Esophagus (tissue), 2 donors: ENCODE results near the gene SAMHD1. TPM values are rescaled to one million over a fixed set of nuclear protein-coding genes. Genes with fewer than 3 reads are reported as not detected.
"Not testable (repeated sequence)": the region's sequence is repeated elsewhere in the genome, so short reads cannot be mapped to it uniquely, and the experiment has no call there.

ENCODE experiments used
- H3K27ac ChIP-seq, 2 donors: one replicate each; pipeline ENCODE4 v1.5.1; 2013; ENCODE audit warnings: low read depth in 2 of 2, mild to moderate bottlenecking in 2 of 2, inconsistent platforms in 1 of 2, low read length in 1 of 2, moderate library complexity in 1 of 2
- H3K27me3 ChIP-seq, 2 donors: one replicate each; pipeline ENCODE4 v1.6.1; 2013; ENCODE audit warnings: low read length in 2 of 2, control low read depth in 1 of 2, mild to moderate bottlenecking in 1 of 2; ENCODE audit not compliant: insufficient read depth in 2 of 2, control insufficient read depth in 1 of 2
- H3K36me3 ChIP-seq, 2 donors: one replicate each; pipeline ENCODE4 v1.6.1; 2013; ENCODE audit warnings: low read length in 1 of 2; ENCODE audit not compliant: control insufficient read depth in 2 of 2, insufficient read depth in 2 of 2
- H3K4me1 ChIP-seq, 2 donors: one replicate each; pipeline ENCODE4 v1.6.1; 2013; ENCODE audit warnings: low read length in 1 of 2; ENCODE audit not compliant: control insufficient read depth in 2 of 2, insufficient read depth in 2 of 2
- H3K4me3 ChIP-seq, 2 donors: one replicate each; pipeline ENCODE4 v1.5.1; 2013; ENCODE audit warnings: low read length in 2 of 2, mild to moderate bottlenecking in 2 of 2, low read depth in 1 of 2, moderate library complexity in 1 of 2
- H3K9me3 ChIP-seq, 2 donors: one replicate each; pipeline ENCODE4 v1.6.1; 2013; ENCODE audit warnings: mild to moderate bottlenecking in 2 of 2, low read depth in 1 of 2, low read length in 1 of 2, moderate library complexity in 1 of 2; ENCODE audit not compliant: control insufficient read depth in 2 of 2, insufficient read depth in 1 of 2
- WGBS, 2 donors: extraction: QIAGEN DNeasy Blood & Tissue Kit; methylation state at CpG; one replicate each; pipeline ENCODE4 v1.1.7; 2013; 5-methylcytosine and 5-hydroxymethylcytosine counted together
- polyA plus RNA-seq, 2 donors: library from polyadenylated mRNA; stranded (reverse); fragments of 200-250 nt; gene quantifications; one replicate each; pipeline ENCODE4 v1.2.3, GENCODE V29; 2013
- donor health status: healthy with polysubstance abuse.
- donor health status: Bipolar disorder and iron deficiency.

Gene SAMHD1
- polyA plus RNA-seq, 2 donors = 25.2 to 29.2 TPM

DNA sequence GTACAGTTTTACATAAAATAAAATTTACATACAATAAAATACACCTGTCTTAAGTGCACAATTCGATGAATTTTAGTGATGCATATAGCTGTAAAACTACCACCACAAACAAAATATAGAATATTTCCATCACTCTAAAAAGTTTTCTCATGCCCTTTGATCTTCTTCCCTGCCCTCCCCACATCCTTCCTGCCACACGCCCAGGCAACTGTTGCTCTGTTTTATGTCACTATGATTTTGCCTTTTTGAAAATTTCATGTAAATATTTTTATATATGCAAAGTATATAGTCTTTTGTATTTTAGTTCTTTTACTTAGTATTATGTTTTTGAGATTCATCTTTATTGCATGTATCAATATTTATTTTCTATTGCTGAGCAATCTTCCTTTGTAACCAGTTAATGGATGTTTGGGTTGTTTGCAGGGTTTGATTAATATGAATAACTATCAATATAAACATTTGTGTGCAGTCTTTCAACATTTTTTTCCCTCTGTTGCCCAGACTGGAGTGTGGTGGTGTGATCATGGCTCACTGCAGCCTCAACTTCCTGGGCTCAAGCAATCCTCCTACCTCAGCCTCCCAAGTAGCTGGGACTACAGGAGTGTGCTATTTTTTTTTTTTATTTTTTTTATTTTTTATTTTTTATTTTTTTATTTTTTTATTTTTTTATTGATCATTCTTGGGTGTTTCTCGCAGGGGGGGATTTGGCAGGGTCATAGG is 23.8 kb upstream of the SAMHD1 start:
- Histone ChIP-seq H3K9me3 (no peaks in the 10 kb centered on the region), H3K36me3 (no peaks in the 10 kb centered on the region), H3K4me1 (no peaks in the 10 kb centered on the region), H3K4me3 (no peak overlapping the region), H3K27me3 (no peaks in the 10 kb centered on the region), H3K27ac (no peak overlapping the region)
- 54 to 58% methylated on average over 3 of the region's 3 CpGs for WGBS, 2 donors

DNA sequence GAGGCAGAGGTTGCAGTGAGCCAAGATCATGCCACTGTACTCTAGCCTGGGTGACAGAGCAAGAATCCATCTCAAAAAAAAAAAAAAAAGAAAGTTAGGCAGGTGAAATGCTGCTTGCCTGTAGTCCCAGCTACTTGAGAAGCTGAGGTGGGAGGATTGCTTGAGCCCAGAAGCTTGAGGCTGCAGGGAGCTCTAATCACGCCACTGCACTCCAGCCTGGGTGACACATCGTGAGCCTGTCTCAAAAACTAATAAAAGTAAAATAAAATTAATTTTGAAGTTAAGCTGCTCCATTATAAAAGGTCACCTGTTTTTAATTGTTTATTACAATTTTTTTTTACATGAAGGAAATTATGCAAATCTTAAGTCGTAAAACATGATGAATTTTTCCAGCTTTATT is 23.2 kb upstream of the SAMHD1 start:
- Histone ChIP-seq H3K27me3 (no peaks in the 10 kb centered on the region), H3K4me3 (no peak overlapping the region), H3K27ac (no peak overlapping the region), H3K36me3 (no peaks in the 10 kb centered on the region), H3K9me3 (no peaks in the 10 kb centered on the region), H3K4me1 (no peaks in the 10 kb centered on the region)
- WGBS, 2 donors = 71 to 84% methylated on average over 3 of the region's 3 CpGs

DNA sequence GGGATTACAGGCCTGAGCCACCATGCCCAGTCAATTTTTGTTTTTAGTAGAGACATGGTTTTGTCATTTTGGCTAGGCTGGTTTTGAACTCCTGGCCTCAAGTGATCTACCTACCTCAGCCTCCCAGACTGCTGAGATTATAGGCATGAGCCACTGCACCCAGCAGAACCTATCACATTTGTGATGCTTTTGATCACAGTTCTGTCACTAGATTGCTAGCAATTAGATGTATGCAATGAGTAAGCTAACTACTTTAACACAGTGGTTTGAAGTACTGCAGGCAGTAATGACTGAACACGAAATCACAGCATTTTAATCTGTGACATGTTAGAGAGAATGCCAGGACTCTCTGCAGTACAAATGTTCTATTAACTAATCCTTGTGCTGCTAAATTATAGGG is 19.6 kb upstream of the SAMHD1 start:
- H3K36me3 ChIP-seq = no peaks in the 10 kb centered on the region
- no peaks in the 10 kb centered on the region for H3K4me1 ChIP-seq
- H3K27me3 ChIP-seq = no peaks in the 10 kb centered on the region
- no peaks in the 10 kb centered on the region for H3K9me3 ChIP-seq
- H3K27ac ChIP-seq = no peak overlapping the region
- 77% methylated on average over 1 of the region's 1 CpG for WGBS, 2 donors
- no peak overlapping the region for H3K4me3 ChIP-seq

DNA sequence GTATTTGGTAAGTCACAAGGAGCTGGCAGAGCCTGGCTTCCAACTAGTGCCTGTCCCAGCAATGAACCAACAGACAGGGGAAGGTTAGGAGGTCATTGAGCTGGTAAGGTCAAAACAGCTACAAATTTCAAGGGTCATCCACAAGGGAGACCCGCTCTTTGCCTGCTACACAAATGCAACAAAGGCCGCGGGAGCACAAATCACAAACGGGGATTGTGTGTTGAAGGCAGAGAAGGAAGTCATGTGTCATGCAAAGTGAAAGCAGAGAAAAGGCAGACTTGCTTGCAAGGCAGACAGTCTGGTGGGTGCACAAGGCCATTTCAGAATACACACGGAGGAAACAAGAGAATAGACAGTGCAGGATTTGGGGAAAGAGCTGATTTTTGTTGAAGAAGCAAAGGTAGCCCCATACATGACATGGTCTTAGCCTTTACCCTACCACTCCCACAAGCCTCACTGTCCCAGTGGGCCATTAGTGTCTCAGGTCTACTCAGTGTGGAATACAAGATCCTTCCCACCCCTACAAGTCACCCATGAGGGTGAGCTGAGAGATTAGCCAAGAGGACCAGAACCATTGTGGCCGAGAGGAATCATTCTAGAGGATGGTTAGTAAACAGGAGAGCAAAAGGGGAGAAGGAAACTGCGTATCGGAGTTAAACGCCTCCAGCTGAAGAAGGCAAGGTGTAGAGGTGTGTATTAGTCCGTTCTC is 18.1 kb upstream of the SAMHD1 start:
- Histone ChIP-seq H3K27me3 (no peaks in the 10 kb centered on the region), H3K4me1 (no peaks in the 10 kb centered on the region), H3K27ac (no peak overlapping the region), H3K9me3 (no peaks in the 10 kb centered on the region), H3K4me3 (no peak overlapping the region), H3K36me3 (no peaks in the 10 kb centered on the region)
- 81 to 82% methylated on average over 10 of the region's 10 CpGs for WGBS, 2 donors

DNA sequence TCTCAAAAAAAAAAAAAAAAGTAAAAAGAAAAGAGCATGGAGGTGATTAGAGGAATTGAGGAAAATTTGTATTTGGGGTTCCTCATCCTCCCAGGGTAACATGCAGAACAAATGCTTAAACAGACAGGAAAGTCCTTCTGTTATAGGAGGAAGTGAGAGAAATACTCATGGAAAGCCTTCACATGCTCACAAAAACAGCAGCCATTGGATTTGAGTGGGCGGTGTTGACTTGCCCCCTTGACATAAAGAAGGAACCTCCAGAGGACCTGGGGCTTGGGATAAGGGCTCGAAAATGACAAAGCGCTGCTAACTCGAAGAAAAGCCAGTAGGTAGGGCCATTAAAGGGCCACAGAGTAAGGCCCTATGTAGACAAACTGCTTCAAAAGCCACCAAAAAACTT is 17.5 kb upstream of the SAMHD1 start:
- WGBS, 2 donors = 93 to 94% methylated on average over 4 of the region's 4 CpGs
- Histone ChIP-seq H3K4me3 (no peak overlapping the region), H3K27ac (no peak overlapping the region), H3K9me3 (no peaks in the 10 kb centered on the region), H3K4me1 (no peaks in the 10 kb centered on the region), H3K27me3 (no peaks in the 10 kb centered on the region), H3K36me3 (no peaks in the 10 kb centered on the region)

DNA sequence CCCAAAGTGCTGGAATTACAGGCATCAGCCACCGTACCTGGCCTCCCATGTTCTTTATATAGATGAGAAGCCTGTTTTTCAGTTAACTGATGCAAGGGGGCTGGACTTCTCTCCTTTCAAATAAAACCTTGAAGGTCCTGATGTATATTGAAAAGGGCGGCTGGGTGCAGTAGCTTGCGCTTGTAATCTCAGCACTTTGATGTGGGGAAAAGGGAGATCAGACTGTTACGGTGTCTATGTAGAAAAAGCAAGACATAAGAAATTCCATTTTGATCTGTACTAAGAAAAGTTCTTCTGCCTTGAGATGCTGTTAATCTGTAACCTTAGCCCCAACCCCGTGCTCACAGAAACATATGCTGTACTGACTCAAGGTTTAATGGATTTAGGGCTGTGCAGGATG is 16.1 kb upstream of the SAMHD1 start:
- H3K4me1 ChIP-seq = no peaks in the 10 kb centered on the region
- H3K9me3 ChIP-seq = peaks cover 0 to 1% of the 10 kb centered on the region in 2 donors
- no peak overlapping the region for H3K4me3 ChIP-seq
- no peaks in the 10 kb centered on the region for H3K36me3 ChIP-seq
- no peak overlapping the region for H3K27ac ChIP-seq
- no peaks in the 10 kb centered on the region for H3K27me3 ChIP-seq
- 82 to 91% methylated on average over 5 of the region's 5 CpGs for WGBS, 2 donors

DNA sequence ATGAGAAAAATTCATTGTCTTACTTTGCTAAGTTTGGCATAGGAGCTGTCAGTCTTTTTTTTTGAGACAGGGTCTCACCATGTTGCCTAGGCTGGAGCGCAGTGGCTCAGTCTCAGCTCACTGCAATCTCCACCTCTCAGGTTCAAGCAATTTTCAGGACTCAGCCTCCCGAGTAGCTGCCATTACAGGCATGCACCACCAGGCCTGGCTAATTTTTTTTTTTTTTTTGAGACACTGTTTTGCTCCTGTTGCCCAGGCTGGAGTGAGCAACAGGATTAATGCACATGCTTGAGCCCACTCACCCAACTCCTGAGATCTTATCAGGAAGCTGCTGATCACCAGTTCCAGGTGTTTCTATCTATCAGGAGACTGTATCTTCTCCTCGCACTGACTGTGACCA is 15.5 kb upstream of the SAMHD1 start:
- H3K4me1 ChIP-seq, H3K36me3 ChIP-seq, H3K9me3 ChIP-seq, H3K4me3 ChIP-seq, H3K27ac ChIP-seq, H3K27me3 ChIP-seq: not testable (repeated sequence)
- 91 to 93% methylated on average over 3 of the region's 3 CpGs for WGBS, 2 donors

DNA sequence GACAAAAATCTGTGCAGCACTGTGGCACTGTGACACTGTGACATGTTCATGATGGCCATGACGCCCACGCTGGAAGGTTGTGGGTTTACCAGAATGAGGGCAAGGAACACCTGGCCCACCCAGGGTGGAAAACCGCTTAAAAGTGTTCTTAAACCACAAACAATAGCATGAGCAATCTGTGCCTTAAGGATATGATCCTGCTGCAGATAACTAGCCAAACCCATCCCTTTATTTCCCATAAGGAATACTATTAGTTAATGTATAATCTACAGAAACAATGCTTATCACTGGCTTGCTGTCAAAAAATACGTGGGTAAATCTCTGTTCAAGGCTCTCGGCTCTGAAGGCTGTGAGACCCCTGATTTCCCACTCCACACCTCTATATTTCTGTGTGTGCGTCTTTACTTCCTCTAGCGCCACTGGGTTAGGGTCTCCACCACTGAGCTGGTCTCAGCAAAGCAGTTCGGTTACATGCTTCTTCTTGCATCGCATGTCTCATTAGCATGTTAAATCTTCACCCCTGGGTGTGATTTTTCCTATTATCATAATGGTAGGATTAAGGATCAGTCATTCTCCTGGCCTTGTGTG is 10.9 kb upstream of the SAMHD1 start:
- not testable (repeated sequence) for H3K27ac ChIP-seq, H3K27me3 ChIP-seq, H3K4me3 ChIP-seq, H3K9me3 ChIP-seq, H3K4me1 ChIP-seq, H3K36me3 ChIP-seq
- 82 to 85% methylated on average over 9 of the region's 9 CpGs for WGBS, 2 donors

DNA sequence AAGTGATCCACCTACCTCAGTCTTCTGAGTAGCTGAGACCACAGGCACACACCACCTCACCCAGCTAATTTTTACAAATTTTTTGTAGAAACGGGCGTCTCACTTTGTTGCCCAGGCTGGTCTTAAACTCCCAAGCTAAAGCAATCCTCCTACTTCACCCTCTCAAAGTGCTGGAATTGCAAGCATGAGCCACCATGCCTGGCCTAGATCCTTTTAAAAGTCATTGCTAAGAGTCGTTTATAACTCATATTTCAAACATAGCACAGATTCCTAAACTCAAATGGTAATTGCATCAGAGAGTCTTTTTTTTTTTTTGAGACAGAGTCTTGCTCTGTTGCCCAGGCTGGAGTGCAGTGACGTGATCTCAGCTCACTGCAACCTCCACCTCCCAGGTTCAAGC is 7.7 kb upstream of the SAMHD1 start:
- no peaks in the 10 kb centered on the region for H3K36me3 ChIP-seq
- H3K9me3 ChIP-seq = peaks cover 0 to 2% of the 10 kb centered on the region in 2 donors
- no peak overlapping the region for H3K27ac ChIP-seq
- no peak overlapping the region for H3K4me3 ChIP-seq
- no peaks in the 10 kb centered on the region for H3K27me3 ChIP-seq
- H3K4me1 ChIP-seq = peaks cover 0 to 4% of the 10 kb centered on the region in 2 donors
- WGBS, 2 donors = 67 to 77% methylated on average over 4 of the region's 4 CpGs
